ENCODE data around the gene ZNF462.
A peak's percentile ranks its signal among the peaks of the same experiment; 100 is the strongest.

The ZNF462 gene

GRCh38 chr9:107008011-107008410 is 145.0 kb downstream of the ZNF462 start:
- DNase-seq (ENCODE audit: low spot score), result no peak

GRCh38 chr9:107008447-107008846 is 145.5 kb downstream of the ZNF462 start:
- no peak for DNase-seq (ENCODE audit: low spot score)

GRCh38 chr9:107016383-107016782 is 153.4 kb downstream of the ZNF462 start:
- no peak for DNase-seq (ENCODE audit: low spot score)

DNA sequence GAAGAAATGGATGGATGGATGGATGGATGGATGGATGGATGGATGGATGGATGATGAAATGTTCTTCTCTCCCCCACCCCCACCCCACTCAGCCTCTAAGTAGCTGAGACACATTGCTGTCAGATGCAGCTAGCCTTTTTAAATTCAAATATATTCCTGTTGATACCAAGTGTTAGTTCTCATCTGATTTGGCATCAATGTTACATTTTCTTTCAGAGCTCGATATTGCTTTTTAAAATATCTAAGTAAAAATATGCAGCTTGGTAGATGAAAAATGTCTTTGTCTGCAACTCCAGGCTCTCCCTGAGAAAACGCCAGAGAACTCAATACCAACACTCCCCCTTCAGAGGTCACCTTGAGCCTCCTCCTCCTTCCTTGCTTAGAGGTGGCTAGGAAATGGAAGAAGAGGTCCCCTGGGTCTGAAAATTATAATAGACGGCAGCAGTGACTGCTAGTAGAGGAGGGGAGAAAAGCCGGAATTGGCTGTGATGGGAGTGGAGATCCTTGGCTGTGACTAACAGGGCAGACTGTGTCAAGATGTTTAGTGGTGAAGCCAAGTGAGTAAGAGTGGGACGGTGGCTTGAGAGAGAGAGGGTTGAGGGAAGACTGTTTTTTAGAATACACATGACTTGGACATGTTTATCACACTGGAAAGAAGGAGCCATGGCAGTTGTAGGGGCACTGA is 156.0 kb downstream of the ZNF462 start:
- DNase-seq (ENCODE audit: low spot score), result peak; percentile 70

GRCh38 chr9:107020040-107020530 is 157.1 kb downstream of the ZNF462 start:
- peak; percentile 85 for DNase-seq (ENCODE audit: low spot score)

DNA sequence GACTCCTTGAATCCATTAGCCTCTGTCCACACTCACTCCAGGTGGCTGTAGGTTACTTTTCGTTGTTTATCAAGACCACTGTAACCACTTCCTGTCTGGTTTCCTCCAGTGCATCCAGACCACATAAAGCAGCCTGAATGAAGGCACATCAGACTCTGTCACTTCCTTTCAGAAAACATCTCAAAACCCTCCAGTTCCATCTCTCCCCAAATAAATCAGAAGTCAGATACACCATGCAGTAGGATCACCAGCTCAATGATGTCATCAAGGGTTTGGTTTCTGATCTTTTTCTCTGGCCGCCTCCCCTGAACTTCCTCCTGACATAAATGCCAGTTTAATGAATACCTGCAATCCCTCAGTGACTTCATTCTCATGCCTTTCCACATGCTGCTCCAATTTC is 161.2 kb downstream of the ZNF462 start:
- no peak for DNase-seq (ENCODE audit: low spot score)

- no peak for DNase-seq (ENCODE audit: low spot score)
Measured at GRCh38 chr9:107025260-107026035, 162.5 kb downstream of the ZNF462 start.

DNA sequence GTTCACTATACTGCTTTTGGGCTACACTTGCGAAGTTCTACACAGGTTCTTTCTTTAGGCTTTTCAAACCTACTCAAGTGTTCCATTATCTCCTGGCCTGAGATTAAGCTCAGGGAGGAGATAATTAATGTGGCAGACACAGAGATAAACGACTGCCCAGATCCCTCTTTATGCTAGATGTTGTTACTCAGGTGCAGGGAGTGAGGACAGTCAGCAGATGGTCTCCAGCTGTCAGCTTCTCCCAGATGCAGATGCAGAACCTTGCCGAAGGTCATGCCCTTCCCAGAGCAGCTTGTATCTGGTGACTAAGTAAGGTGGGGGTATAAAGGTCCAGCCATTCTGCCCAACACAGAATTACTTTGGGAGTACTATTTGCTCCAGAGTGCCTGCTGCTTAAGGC is 166.2 kb downstream of the ZNF462 start:
- no peak for DNase-seq (ENCODE audit: low spot score)

- no peak for DNase-seq (ENCODE audit: low spot score)
Measured at GRCh38 chr9:107033966-107034365, 171.0 kb downstream of the ZNF462 start.

DNA sequence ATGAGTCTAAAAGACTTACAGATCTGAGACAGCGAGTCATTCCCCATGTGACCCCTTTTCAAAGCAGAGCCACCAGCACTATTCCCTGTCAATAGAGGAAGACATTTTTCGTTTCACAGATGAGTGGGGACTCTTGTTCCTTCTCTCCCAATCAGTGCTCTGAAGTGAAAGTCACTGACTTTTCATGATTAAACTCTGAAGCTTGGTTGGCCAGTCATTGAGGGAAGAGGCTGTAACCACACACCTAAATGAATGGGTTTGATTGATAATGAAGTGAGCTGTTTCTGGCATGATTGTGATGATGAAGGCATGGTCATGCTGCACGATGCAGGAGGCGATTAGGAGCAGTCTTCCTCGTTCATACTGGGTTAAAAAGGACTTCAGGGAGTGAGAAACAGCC is 171.9 kb downstream of the ZNF462 start:
- no peak for DNase-seq (ENCODE audit: low spot score)

DNA sequence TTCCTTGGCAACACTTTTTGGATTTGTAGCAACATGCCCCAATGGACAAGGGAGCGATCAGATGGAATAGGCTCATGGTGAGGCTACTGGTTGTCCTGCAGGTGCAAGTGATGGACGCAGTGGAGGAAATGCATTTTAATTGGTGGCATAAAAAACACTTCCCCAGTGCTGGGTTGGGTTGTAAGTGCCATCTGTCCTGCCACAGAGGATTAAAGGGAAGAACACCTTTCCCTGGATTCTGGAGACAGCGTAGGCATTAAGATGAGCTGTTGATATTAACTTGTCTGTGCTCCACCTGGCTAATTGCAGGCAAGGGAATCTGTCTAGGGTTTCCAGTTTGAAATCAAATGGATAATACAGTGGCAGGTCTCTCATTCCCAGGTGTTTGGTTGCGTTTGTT is 173.4 kb downstream of the ZNF462 start:
- DNase-seq (ENCODE audit: low spot score), result no peak

DNA sequence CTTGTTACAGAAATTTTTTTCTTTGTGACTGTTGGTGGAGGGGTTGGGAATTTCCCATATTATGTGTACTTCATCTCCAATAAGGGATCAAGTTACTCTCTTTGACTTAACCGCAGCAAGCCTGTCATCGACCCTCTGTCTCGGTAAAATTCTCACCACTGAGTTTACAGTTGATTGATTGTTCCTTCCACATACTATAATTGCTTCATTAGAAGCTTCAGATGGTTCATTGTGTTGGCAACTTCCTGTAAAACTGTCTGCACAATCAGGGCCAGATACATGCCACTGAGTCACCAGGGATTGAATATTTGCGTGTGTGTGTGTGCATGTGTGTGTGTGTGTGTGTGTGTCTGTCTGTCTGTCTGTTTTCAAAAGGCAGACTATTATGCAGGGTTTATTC is 176.6 kb downstream of the ZNF462 start:
- no peak for DNase-seq (ENCODE audit: low spot score)

DNA sequence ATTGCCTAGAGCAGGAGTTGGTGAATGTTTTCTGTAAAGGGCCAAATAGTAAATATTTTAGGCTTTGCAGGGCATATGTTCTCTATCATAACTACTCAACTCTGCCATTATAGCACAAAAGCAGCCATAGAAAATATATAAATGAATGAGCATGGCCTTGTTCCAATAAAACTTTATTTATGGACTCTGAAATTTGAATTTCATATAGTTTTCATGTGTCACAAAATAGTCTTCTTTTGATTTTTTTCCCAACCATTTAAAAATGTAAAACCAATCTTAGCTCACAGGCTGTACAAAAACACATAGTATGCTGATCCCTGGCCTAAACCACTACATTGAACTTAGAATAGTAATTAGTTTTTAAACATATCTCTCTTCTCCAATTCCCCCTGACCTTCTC is 179.6 kb downstream of the ZNF462 start:
- DNase-seq (ENCODE audit: low spot score), result no peak

GRCh38 chr9:107043886-107044285 is 180.9 kb downstream of the ZNF462 start:
- DNase-seq (ENCODE audit: low spot score), result no peak

GRCh38 chr9:107044872-107045271 is 181.9 kb downstream of the ZNF462 start:
- DNase-seq (ENCODE audit: low spot score), result no peak

- DNase-seq (ENCODE audit: low spot score), result no peak
Measured at GRCh38 chr9:107046692-107047091, 183.7 kb downstream of the ZNF462 start.

DNA sequence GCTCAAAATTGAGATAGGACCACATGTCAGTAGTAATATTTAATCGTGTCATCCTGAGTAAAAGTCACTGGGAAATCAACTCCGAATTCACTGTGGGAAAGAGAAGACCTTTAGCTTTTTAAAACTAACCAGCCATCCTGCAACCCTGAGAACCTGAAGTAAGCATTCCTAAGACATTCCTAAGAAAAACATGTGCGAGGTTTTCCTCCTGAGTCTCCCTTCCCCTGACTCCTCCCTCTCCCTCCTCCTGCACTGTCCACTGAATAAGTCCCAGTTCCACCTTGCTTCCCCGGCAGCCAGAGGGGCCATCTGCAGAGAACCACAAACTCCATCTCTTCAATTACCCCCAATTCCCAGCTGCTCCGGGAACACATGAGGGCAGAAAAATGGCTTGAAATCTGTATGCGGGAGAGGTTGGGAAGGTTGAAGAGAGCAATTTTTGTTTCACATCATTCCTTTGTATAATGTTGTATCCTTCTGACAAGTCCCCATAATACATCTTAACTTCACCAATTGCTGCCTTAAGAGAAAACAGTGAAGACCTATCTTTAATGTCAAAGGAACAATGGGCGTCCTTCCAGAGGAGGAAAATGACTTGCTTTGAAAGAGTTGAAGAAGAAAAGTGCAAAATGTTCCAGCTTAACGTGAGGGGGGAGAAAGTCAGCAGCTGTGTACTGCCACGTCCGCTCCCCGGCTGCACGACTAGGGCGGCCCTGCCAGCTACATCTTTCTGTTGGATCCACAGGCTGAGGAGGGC is 186.3 kb downstream of the ZNF462 start:
- DNase-seq (ENCODE audit: low spot score), result no peak

GRCh38 chr9:107049803-107050184 is 186.8 kb downstream of the ZNF462 start:
- DNase-seq (ENCODE audit: low spot score), result no peak

- DNase-seq (ENCODE audit: low spot score), result no peak
Measured at GRCh38 chr9:107051392-107051791, 188.4 kb downstream of the ZNF462 start.

DNA sequence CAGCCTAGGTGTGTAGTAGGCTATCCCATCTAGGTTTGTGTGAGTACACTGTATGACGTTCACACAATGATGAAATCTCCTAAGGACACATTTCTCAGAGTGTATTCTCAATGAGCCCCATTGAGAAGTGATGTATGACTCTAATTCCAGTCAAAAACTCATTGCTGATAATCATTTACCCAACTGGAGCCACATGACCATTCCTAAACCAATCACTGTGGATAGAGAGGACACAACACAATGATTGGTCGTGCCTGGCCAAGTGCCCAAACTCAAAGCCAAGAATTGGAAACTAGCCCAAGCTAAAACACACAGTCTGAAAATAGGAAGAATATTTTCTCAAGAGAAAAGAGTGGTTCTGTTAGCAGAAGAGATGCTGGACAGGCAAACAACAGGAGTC is 191.2 kb downstream of the ZNF462 start:
- no peak for DNase-seq (ENCODE audit: low spot score)

- no peak for DNase-seq (ENCODE audit: low spot score)
Measured at GRCh38 chr9:107059220-107059619, 196.3 kb downstream of the ZNF462 start.

- DNase-seq (ENCODE audit: low spot score), result no peak
Measured at GRCh38 chr9:107060062-107060461, 197.1 kb downstream of the ZNF462 start.

All from GM03348 (cell line).